C4-2B (cell line): Measurements from ENCODE around the gene MED25.

ENCODE experiments used
- H3K27ac ChIP-seq: fragments of 450-650 bp; 2 replicates; pipeline ENCODE4 v1.5.1; 2017
- ZFX ChIP-seq: fragments of 450-650 bp; IDR thresholded peaks from 2 replicates; pipeline ENCODE4 v1.6.1; 2017
- TF ChIP-seq, protein P1 (sequence below): fragments of 450-650 bp; conservative IDR thresholded peaks from 2 replicates; pipeline ENCODE4 v1.5.1; 2017; ENCODE audit warnings: mild to moderate bottlenecking

Gene MED25

DNA sequence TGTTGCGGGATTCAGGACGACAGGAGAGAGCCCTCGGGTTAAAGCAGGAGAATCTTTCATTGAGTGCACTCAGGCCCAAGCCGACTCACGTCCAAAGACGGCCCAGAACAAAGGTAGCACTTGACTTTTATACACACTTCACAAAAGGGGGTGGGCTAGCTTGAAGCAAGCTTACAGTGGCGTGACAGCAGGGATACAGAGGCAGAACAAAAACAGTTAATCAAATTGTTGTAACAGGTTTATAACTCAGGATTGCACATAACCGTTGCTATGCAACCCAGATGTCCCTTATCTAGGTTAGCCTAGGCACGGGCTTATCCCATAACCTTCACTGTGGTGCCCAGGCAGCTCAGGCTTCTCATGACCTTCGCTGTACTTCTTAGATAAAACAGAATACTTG, 2.0 kb downstream of the MED25 start:
- no peak for TF ChIP-seq ZFX
- TF ChIP-seq, protein P1, sequence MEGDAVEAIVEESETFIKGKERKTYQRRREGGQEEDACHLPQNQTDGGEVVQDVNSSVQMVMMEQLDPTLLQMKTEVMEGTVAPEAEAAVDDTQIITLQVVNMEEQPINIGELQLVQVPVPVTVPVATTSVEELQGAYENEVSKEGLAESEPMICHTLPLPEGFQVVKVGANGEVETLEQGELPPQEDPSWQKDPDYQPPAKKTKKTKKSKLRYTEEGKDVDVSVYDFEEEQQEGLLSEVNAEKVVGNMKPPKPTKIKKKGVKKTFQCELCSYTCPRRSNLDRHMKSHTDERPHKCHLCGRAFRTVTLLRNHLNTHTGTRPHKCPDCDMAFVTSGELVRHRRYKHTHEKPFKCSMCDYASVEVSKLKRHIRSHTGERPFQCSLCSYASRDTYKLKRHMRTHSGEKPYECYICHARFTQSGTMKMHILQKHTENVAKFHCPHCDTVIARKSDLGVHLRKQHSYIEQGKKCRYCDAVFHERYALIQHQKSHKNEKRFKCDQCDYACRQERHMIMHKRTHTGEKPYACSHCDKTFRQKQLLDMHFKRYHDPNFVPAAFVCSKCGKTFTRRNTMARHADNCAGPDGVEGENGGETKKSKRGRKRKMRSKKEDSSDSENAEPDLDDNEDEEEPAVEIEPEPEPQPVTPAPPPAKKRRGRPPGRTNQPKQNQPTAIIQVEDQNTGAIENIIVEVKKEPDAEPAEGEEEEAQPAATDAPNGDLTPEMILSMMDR = no peak
- no peak overlapping the region for H3K27ac ChIP-seq

DNA sequence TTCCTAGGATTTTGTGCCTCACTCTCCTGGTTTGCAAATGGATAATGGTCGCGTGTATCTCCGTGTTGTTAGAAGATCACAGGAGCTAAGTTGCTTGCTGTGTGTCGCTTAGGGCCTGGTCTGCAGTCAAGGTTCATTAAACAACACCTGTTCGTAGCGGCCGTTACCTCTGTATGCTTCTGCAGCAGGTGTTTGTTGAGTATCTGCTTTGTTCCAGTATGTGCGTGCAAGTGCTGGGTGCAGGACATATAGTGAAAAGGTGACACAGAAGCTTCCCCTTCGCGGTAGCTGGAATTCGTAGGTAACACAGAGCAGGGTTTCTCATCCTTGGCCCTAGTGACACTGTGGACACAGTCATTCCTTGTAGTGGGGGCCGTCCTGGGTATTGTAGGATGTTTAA, 5.4 kb downstream of the MED25 start:
- no peak for TF ChIP-seq ZFX
- TF ChIP-seq, protein P1 = no peak
- H3K27ac ChIP-seq = no peak overlapping the region

- TF ChIP-seq, protein P1 = no peak
- TF ChIP-seq ZFX = no peak
- no peak overlapping the region for H3K27ac ChIP-seq
Measured at GRCh38 chr19:49824662-49825061, 6.6 kb downstream of the MED25 start.

- no peak overlapping the region for H3K27ac ChIP-seq
- TF ChIP-seq, protein P1 = no peak
Measured at GRCh38 chr19:49827034-49827433, 8.9 kb downstream of the MED25 start.

DNA sequence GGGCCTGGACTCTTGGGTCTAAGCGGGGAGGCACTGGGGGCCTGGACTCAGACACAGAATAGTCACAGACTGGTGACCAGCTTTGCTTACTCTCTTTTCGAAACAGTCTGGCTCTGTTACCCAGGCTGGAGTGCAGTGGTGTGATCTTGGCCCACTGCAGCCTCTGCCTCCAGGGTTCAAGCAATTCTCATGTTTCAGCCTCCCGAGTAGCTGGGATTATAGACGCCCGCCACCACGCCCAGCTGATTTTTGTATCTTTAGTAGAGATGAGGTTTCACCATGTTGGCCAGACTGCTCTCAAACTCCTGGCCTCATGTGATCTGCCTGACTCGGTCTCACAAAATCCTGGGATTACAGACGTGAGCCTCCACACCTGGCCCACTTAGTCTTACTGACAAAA, 11.1 kb downstream of the MED25 start:
- no peak overlapping the region for H3K27ac ChIP-seq
- TF ChIP-seq, protein P1 = no peak
- no peak for TF ChIP-seq ZFX

DNA sequence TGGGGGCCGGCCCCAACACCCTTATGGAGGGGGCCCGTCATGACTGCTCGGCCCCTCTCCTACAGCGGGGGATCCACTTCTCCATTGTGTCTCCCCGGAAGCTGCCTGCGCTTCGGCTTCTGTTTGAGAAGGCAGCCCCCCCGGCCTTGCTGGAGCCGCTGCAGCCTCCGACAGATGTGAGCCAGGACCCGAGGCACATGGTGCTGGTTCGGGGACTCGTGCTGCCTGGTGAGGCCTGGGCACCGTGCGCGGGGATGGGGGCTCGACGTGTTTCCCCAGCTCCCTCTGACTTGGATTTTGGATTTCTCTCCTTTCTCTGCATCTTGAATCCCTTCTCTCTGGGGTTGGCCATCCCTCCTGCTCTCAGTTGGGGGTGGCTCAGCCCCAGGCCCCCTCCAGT, 11.6 kb downstream of the MED25 start:
- H3K27ac ChIP-seq = no peak overlapping the region
- TF ChIP-seq ZFX = no peak
- TF ChIP-seq, protein P1 = no peak

DNA sequence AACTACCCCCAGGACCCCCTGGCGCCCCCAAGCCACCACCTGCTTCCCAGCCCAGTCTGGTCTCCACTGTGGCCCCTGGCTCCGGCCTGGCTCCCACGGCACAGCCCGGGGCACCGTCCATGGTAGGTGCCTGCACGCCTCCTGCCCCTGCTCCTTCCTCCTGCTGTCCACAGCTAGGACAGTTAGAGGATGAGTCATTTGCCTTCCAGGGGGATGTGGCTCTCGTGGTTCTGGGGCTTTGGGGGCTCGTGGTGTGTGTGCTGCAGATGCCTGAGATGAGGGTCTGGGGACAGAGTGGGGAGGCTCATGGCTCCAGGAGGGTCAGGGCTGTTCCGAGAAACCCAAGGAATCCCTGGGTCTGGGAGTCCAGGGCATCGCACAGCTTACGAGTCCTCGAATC, 12.7 kb downstream of the MED25 start:
- no peak overlapping the region for H3K27ac ChIP-seq
- TF ChIP-seq, protein P1 = no peak
- no peak for TF ChIP-seq ZFX
